K562 (cell line): ENCODE results near the gene LEO1. TPM values are rescaled to one million over a fixed set of nuclear protein-coding genes. Genes with fewer than 3 reads are reported as not detected.

Experiments used
- ATAC-seq: fragments of 200-7000 bp; cut with Tn5 transposase; 3 replicates; pipeline ENCODE4 v1.9.1; 2020; ENCODE audit warnings: moderate library complexity
- BruUV-seq: library from RNA; stranded (reverse); fragments of 400-500 nt; replicated peaks from 2 replicates; lab custom pipeline; 2021; lab: Mats Ljungman, UMichigan
- CTCF ChIA-PET: fragments of 300-600 bp; formaldehyde crosslinking; extraction: SDS; loops from one replicate; lab custom pipeline; 2021; ENCODE audit warnings: low intra/inter-chr PET ratio; lab: Yijun Ruan, JAX
- POLR2A ChIA-PET: fragments of 300-600, 350-650 bp; sonication (Branson Sonifier 250); formaldehyde crosslinking; extraction: SDS; loops from one replicate; lab custom pipeline; 2021; ENCODE audit warnings: antibody characterized with exemption, inconsistent platforms; lab: Yijun Ruan, JAX
- DNase-seq, 4 experiments: peaks; one replicate each; pipeline versions ENCODE4 v3.0.0 to v3.0.0-alpha.2; 2011 to 2018; ENCODE audit warnings: low spot score in 3 of 4, mixed read lengths in 3 of 4; ENCODE audit errors: extremely low read depth in 1 of 4
- FAIRE-seq: peaks from 2 replicates; lab custom pipeline; 2011; peaks lifted over from hg19 to GRCh38; lab: Jason Lieb, UNC
- H2AFZ ChIP-seq: 2 replicates; pipeline ENCODE4 v1.6.0; 2011; ENCODE audit warnings: low read depth, low read length, control low read depth, inconsistent platforms
- H3K27ac ChIP-seq: fragments of 200-600 bp; 3 replicates; pipeline ENCODE4 v1.8.0; 2011; ENCODE audit warnings: low read depth, mild to moderate bottlenecking, control low read depth, inconsistent platforms, low read length, moderate library complexity, mixed read lengths; ENCODE audit errors: extremely low read depth
- H3K27me3 ChIP-seq, 2 experiments: fragments of 300-600 bp in 1 of 2; 2 replicates in 1 of 2; 3 replicates in 1 of 2; pipeline versions ENCODE4 v1.6.0 to v1.8.0; 2011; ENCODE audit warnings: inconsistent platforms in 2 of 2, low read length in 2 of 2, mild to moderate bottlenecking in 1 of 2, mixed read lengths in 1 of 2, moderate library complexity in 1 of 2; ENCODE audit not compliant: control insufficient read depth in 2 of 2, insufficient read depth in 2 of 2
- H3K36me3 ChIP-seq: fragments of 300-600 bp; 3 replicates; pipeline ENCODE4 v1.8.0; 2011; ENCODE audit warnings: mild to moderate bottlenecking, low read length, inconsistent platforms; ENCODE audit not compliant: control insufficient read depth, insufficient read depth
- H3K4me1 ChIP-seq, 2 experiments: fragments of 200-600 bp in 1 of 2; replicated peaks in 1 of 2; 2 replicates in 1 of 2; 3 replicates in 1 of 2; pipeline versions ENCODE4 v1.5.1 to v1.8.0; 2011; ENCODE audit warnings: inconsistent platforms in 2 of 2, low read length in 2 of 2, mild to moderate bottlenecking in 1 of 2, mixed read lengths in 1 of 2, moderate library complexity in 1 of 2; ENCODE audit not compliant: control insufficient read depth in 2 of 2, insufficient read depth in 2 of 2
- H3K4me2 ChIP-seq: 2 replicates; pipeline ENCODE4 v1.6.1; 2011; ENCODE audit warnings: low read length, control low read depth, inconsistent platforms, mixed read lengths; ENCODE audit not compliant: insufficient read depth
- H3K4me3 ChIP-seq: fragments of 200-600 bp; sonication (generic), shearing (Covaris generic); 2 replicates; pipeline ENCODE4 v1.5.1; 2016; ENCODE audit warnings: control low read depth, inconsistent platforms
- H3K79me2 ChIP-seq: fragments of 200-600 bp; 3 replicates; pipeline ENCODE4 v1.8.0; 2011; ENCODE audit warnings: low read length, inconsistent platforms; ENCODE audit not compliant: control insufficient read depth, insufficient read depth
- H3K9ac ChIP-seq, 2 experiments: 2 replicates each; pipeline versions ENCODE4 v1.6.0 to v1.6.1; 2011; ENCODE audit warnings: low read depth in 2 of 2, low read length in 2 of 2, control low read depth in 1 of 2, inconsistent platforms in 1 of 2, mild to moderate bottlenecking in 1 of 2, mixed read lengths in 1 of 2; ENCODE audit not compliant: insufficient read depth in 1 of 2
- H3K9me1 ChIP-seq: one replicate; pipeline ENCODE4 v1.6.0; 2011; ENCODE audit warnings: inconsistent platforms, mild to moderate bottlenecking, low read length, moderate library complexity; ENCODE audit not compliant: control insufficient read depth, insufficient read depth
- H3K9me3 ChIP-seq: replicated peaks from 2 replicates; pipeline ENCODE4 v1.5.1; 2011; ENCODE audit warnings: low read depth, low read length, inconsistent platforms; ENCODE audit not compliant: control insufficient read depth, insufficient read depth
- H4K20me1 ChIP-seq: replicated peaks from 2 replicates; pipeline ENCODE4 v1.6.1; 2011; ENCODE audit warnings: low read length, inconsistent platforms, mixed read lengths; ENCODE audit not compliant: control insufficient read depth, insufficient read depth
- SP2 ChIP-seq: IDR thresholded peaks from 2 replicates; pipeline ENCODE4 v1.6.1; 2011; ENCODE audit warnings: mild to moderate bottlenecking, low read depth, low read length, moderate library complexity; ENCODE audit not compliant: poor library complexity, severe bottlenecking; ENCODE audit errors: extremely low read depth
- THRAP3 ChIP-seq: fragments of 450-650 bp; IDR thresholded peaks from 2 replicates; pipeline ENCODE4 v1.6.1; 2016; ENCODE audit warnings: mild to moderate bottlenecking, inconsistent platforms, borderline replicate concordance
- ZNF696 ChIP-seq: fragments of 250-450 bp; sonication (Bioruptor Pico); conservative IDR thresholded peaks from 2 replicates; pipeline ENCODE4 v1.4.0; 2020; ENCODE audit warnings: mild to moderate bottlenecking, moderate library complexity
- ZNF780A ChIP-seq: fragments of 250-450 bp; sonication (Bioruptor Pico); IDR thresholded peaks from 2 replicates; pipeline ENCODE4 v1.5.0; 2021; ENCODE audit warnings: mild to moderate bottlenecking
- WGBS: fragments of 100-300 bp; shearing (Covaris generic); methylation state at CpG from one replicate; pipeline ENCODE4 v1.1.6; 2016; ENCODE audit warnings: low coverage, mixed read lengths; ENCODE audit not compliant: insufficient coverage; ENCODE audit errors: missing lambda C conversion rate; 5-methylcytosine and 5-hydroxymethylcytosine counted together
- in situ Hi-C: fragments of 300-500 bp; cut with MboI; formaldehyde crosslinking; loops from 4 replicates; pipeline ENCODE4 v1.15.0; 2018; ENCODE audit warnings: inconsistent platforms, mixed read lengths
- intact Hi-C: fragments of 100-400 bp; cut with micrococcal nuclease; formaldehyde crosslinking; loops from 2 replicates; pipeline ENCODE4 v1.14.2; 2022
- polyA plus RNA-seq, 8 experiments: library from polyadenylated mRNA; depleted of rRNA in 4 of 8; stranded (reverse) in 5 of 8; unstranded in 3 of 8; fragments of >200 nt; fragmentation: Nextera tagmentation in 2 of 8; fragmentation: Illumina TruSeq in 1 of 8; extraction: Ambion mirVana in 2 of 8; extraction: Trizol in 1 of 8; gene quantifications; 2 replicates each; pipeline versions ENCODE4 v1.2.1 to v1.2.3, GENCODE V29; 2011 to 2014; ENCODE audit warnings: inconsistent platforms in 1 of 8, missing spikeins in 1 of 8
- total RNA-seq, 7 experiments: library from RNA; depleted of rRNA in 6 of 7; stranded (reverse); fragments of >200 nt in 6 of 7; fragmentation: Illumina TruSeq in 2 of 7; extraction: Trizol in 2 of 7; gene quantifications; 2 replicates each; pipeline versions ENCODE4 v1.2.1 to v1.2.3, GENCODE V29; 2011 to 2021; ENCODE audit warnings: low replicate concordance in 1 of 7

Gene LEO1
- total and polyA plus RNA-seq, 9 of the 15 experiments (the other 6 are each of a cell fraction or from before 2014, with no cell fraction given), result 8.4 to 48.3 (median 37.9) TPM

GRCh38 chr15:51932161-51932560 is 39.4 kb downstream of the LEO1 start:
- no peaks in the 10 kb centered on the region for H3K9me3 ChIP-seq
- H3K27ac ChIP-seq, result no peak overlapping the region
- no peak for TF ChIP-seq ZNF696 (CRISPR knock-in tag)
- no peak for TF ChIP-seq ZNF780A (CRISPR knock-in tag)
- no peak for TF ChIP-seq THRAP3
- DNase-seq (no peak), FAIRE-seq (no peak), ATAC-seq (no peak)
- in situ Hi-C loops (no loop called here), intact Hi-C loops (no loop called here)
- H4K20me1 ChIP-seq, result no peaks in the 10 kb centered on the region
- 85% methylated on average over 1 of the region's 1 CpG for WGBS
- no TSS peak for BruUV-seq
- no peak overlapping the region for H3K4me3 ChIP-seq
- no peaks in the 10 kb centered on the region for H3K27me3 ChIP-seq
- no peak overlapping the region for H3K9ac ChIP-seq
- no peak overlapping the region for H3K4me2 ChIP-seq
- peaks cover 19% of the 10 kb centered on the region; the same call in 1 of the 3 replicates for H3K36me3 ChIP-seq
- no peaks in the 10 kb centered on the region for H3K9me1 ChIP-seq
- H2AFZ ChIP-seq, result no peak overlapping the region
- H3K4me1 ChIP-seq, result no peaks in the 10 kb centered on the region
- ChIA-PET POLR2A (interaction anchor here (1.0 kb wide), 1 partner anchor 12 kb away, joined by 4 read pairs; no protein-coding TSS in a partner anchor), CTCF (no interaction called here)
- no peaks in the 10 kb centered on the region for H3K79me2 ChIP-seq

GRCh38 chr15:51931638-51932037 is 39.9 kb downstream of the LEO1 start:
- Histone ChIP-seq H3K9me3 (no peaks in the 10 kb centered on the region), H3K79me2 (no peaks in the 10 kb centered on the region), H3K4me3 (no peak overlapping the region), H3K27me3 (no peaks in the 10 kb centered on the region), H3K9ac (no peak overlapping the region), H3K27ac (no peak overlapping the region), H2AFZ (no peak overlapping the region), H4K20me1 (no peaks in the 10 kb centered on the region), H3K4me1 (no peaks in the 10 kb centered on the region), H3K9me1 (no peaks in the 10 kb centered on the region), H3K4me2 (no peak overlapping the region), H3K36me3 (peaks cover 18% of the 10 kb centered on the region; the same call in 1 of the 3 replicates)
- WGBS, result 84% methylated on average over 4 of the region's 4 CpGs
- ChIA-PET POLR2A (interaction anchor here (1.0 kb wide), 1 partner anchor 12 kb away, joined by 4 read pairs; no protein-coding TSS in a partner anchor), CTCF (no interaction called here)
- DNase-seq (no peak), ATAC-seq (no peak), FAIRE-seq (no peak)
- TF ChIP-seq SP2, result no peak
- BruUV-seq, result no TSS peak
- in situ Hi-C loops (no loop called here), intact Hi-C loops (no loop called here)
